Upper lobe of right lung (tissue), 1 donor: ENCODE data around the gene IL36B. TPM values are rescaled to one million over a fixed set of nuclear protein-coding genes. Genes with fewer than 3 reads are reported as not detected.

Source experiments
- ATAC-seq: fragments of 200-7000 bp; cut with Tn5 transposase; one replicate; pipeline ENCODE4 v1.9.1; 2020; ENCODE audit warnings: mild to moderate bottlenecking, moderate library complexity
- DNase-seq: peaks from one replicate; pipeline ENCODE4 v3.0.0-alpha.2; 2020
- H3K27ac ChIP-seq: fragments of 200-600 bp; one replicate; pipeline ENCODE4 v1.8.0; 2022
- H3K27me3 ChIP-seq: fragments of 200-600 bp; one replicate; pipeline ENCODE4 v1.8.0; 2022; ENCODE audit warnings: mild to moderate bottlenecking
- H3K36me3 ChIP-seq: fragments of 200-600 bp; one replicate; pipeline ENCODE4 v1.8.0; 2022
- H3K4me1 ChIP-seq: fragments of 200-600 bp; one replicate; pipeline ENCODE4 v1.8.0; 2022
- H3K4me3 ChIP-seq: fragments of 200-600 bp; one replicate; pipeline ENCODE4 v1.8.0; 2022; ENCODE audit warnings: mild to moderate bottlenecking
- H3K9me3 ChIP-seq: fragments of 200-600 bp; one replicate; pipeline ENCODE4 v1.8.0; 2022
- CTCF ChIP-seq: fragments of 200-600 bp; IDR thresholded peaks from one replicate; pipeline ENCODE4 v1.8.0; 2022; ENCODE audit warnings: antibody characterized with exemption
- intact Hi-C: fragments of 100-400 bp; cut with DNase I; formaldehyde crosslinking; loops from one replicate; pipeline ENCODE4 v1.11.0; 2022
- total RNA-seq: library from RNA; stranded (reverse); fragmentation: NEBNext Ultra II Directional; extraction: Animal tissue kit (Norgen Biotek cat#: 25700); gene quantifications from one replicate; pipeline ENCODE4 v1.2.1, GENCODE V29; 2021
- donor health status: DM: no; HTN: yes; CAD: no; lungs with severe emphysema.

Gene IL36B
- total RNA-seq, 1 donor from 2014 or later = not detected

GRCh38 chr2:113061896-113062770 is 9.5 kb upstream of the IL36B start:
- H3K27ac ChIP-seq = no peak overlapping the region
- intact Hi-C loops = no loop called here
- no peak for ATAC-seq

GRCh38 chr2:113061241-113061640 is 8.6 kb upstream of the IL36B start:
- intact Hi-C loops = no loop called here
- no peaks in the 10 kb centered on the region for H3K27me3 ChIP-seq
- no peak for TF ChIP-seq CTCF
- DNase-seq (no peak), ATAC-seq (no peak)
- H3K4me3 ChIP-seq = no peak overlapping the region
- no peaks in the 10 kb centered on the region for H3K9me3 ChIP-seq
- H3K36me3 ChIP-seq = no peaks in the 10 kb centered on the region
- H3K4me1 ChIP-seq = no peaks in the 10 kb centered on the region
- H3K27ac ChIP-seq = no peak overlapping the region

More at GRCh38 chr2:113061896-113062770, 9.5 kb upstream of the IL36B start:
- TF ChIP-seq CTCF = no peak
- Histone ChIP-seq H3K36me3 (no peaks in the 10 kb centered on the region), H3K4me1 (no peaks in the 10 kb centered on the region), H3K27me3 (no peaks in the 10 kb centered on the region), H3K9me3 (no peaks in the 10 kb centered on the region), H3K4me3 (no peak overlapping the region)
- no peak for DNase-seq

GRCh38 chr2:113060796-113061195 is 8.1 kb upstream of the IL36B start:
- no peaks in the 10 kb centered on the region for H3K9me3 ChIP-seq
- H3K27ac ChIP-seq = no peak overlapping the region
- intact Hi-C loops = no loop called here
- TF ChIP-seq CTCF = no peak
- no peaks in the 10 kb centered on the region for H3K27me3 ChIP-seq
- no peaks in the 10 kb centered on the region for H3K4me1 ChIP-seq
- no peak overlapping the region for H3K4me3 ChIP-seq
- DNase-seq (no peak), ATAC-seq (no peak)
- H3K36me3 ChIP-seq = no peaks in the 10 kb centered on the region

GRCh38 chr2:113060396-113060795 is 7.7 kb upstream of the IL36B start:
- H3K36me3 ChIP-seq = no peaks in the 10 kb centered on the region
- no peaks in the 10 kb centered on the region for H3K9me3 ChIP-seq
- H3K27me3 ChIP-seq = no peaks in the 10 kb centered on the region
- no peak overlapping the region for H3K4me3 ChIP-seq
- intact Hi-C loops = no loop called here
- no peak for DNase-seq
- no peaks in the 10 kb centered on the region for H3K4me1 ChIP-seq
- peak; percentile 47 for ATAC-seq
- H3K27ac ChIP-seq = no peak overlapping the region
- no peak for TF ChIP-seq CTCF

GRCh38 chr2:113058998-113059960 is 6.6 kb upstream of the IL36B start, which contains the start of gene IL36RN:
Gene IL36RN, plus strand, starts transcription at chr2:113059198. Its CDS starts 241 bp downstream, at chr2:113059439.
- Histone ChIP-seq H3K27ac (no peak within 1 kb of the TSS), H3K4me3 (no peak within 1 kb of the TSS), H3K27me3 (no peaks in the 10 kb centered on the region), H3K9me3 (no peaks in the 10 kb centered on the region), H3K4me1 (no peaks in the 10 kb centered on the region), H3K36me3 (no peaks in the 10 kb centered on the region)
- no peak for DNase-seq
- no peak for ATAC-seq
- TF ChIP-seq CTCF = no peak
- intact Hi-C loops = no loop called here
